K562 (cell line): ENCODE measurements around the gene CNOT10. TPM values are rescaled to one million over a fixed set of nuclear protein-coding genes. Genes with fewer than 3 reads are reported as not detected.

Experiments
- ATAC-seq: fragments of 200-7000 bp; cut with Tn5 transposase; 3 replicates; pipeline ENCODE4 v1.9.1; 2020; ENCODE audit warnings: moderate library complexity
- BruUV-seq: library from RNA; stranded (reverse); fragments of 400-500 nt; replicated peaks from 2 replicates; lab custom pipeline; 2021; lab: Mats Ljungman, UMichigan
- CTCF ChIA-PET: fragments of 300-600 bp; formaldehyde crosslinking; extraction: SDS; loops from one replicate; lab custom pipeline; 2021; ENCODE audit warnings: low intra/inter-chr PET ratio; lab: Yijun Ruan, JAX
- POLR2A ChIA-PET: fragments of 300-600, 350-650 bp; sonication (Branson Sonifier 250); formaldehyde crosslinking; extraction: SDS; loops from one replicate; lab custom pipeline; 2021; ENCODE audit warnings: antibody characterized with exemption, inconsistent platforms; lab: Yijun Ruan, JAX
- DNase-seq, 4 experiments: peaks; one replicate each; pipeline versions ENCODE4 v3.0.0 to v3.0.0-alpha.2; 2011 to 2018; ENCODE audit warnings: low spot score in 3 of 4, mixed read lengths in 3 of 4; ENCODE audit errors: extremely low read depth in 1 of 4
- FAIRE-seq: peaks from 2 replicates; lab custom pipeline; 2011; peaks lifted over from hg19 to GRCh38; lab: Jason Lieb, UNC
- H2AFZ ChIP-seq: 2 replicates; pipeline ENCODE4 v1.6.0; 2011; ENCODE audit warnings: low read depth, low read length, control low read depth, inconsistent platforms
- H3K27ac ChIP-seq: fragments of 200-600 bp; 3 replicates; pipeline ENCODE4 v1.8.0; 2011; ENCODE audit warnings: low read depth, mild to moderate bottlenecking, control low read depth, inconsistent platforms, low read length, moderate library complexity, mixed read lengths; ENCODE audit errors: extremely low read depth
- H3K27me3 ChIP-seq, 2 experiments: fragments of 300-600 bp in 1 of 2; 2 replicates in 1 of 2; 3 replicates in 1 of 2; pipeline versions ENCODE4 v1.6.0 to v1.8.0; 2011; ENCODE audit warnings: inconsistent platforms in 2 of 2, low read length in 2 of 2, mild to moderate bottlenecking in 1 of 2, mixed read lengths in 1 of 2, moderate library complexity in 1 of 2; ENCODE audit not compliant: control insufficient read depth in 2 of 2, insufficient read depth in 2 of 2
- H3K36me3 ChIP-seq: fragments of 300-600 bp; 3 replicates; pipeline ENCODE4 v1.8.0; 2011; ENCODE audit warnings: mild to moderate bottlenecking, low read length, inconsistent platforms; ENCODE audit not compliant: control insufficient read depth, insufficient read depth
- H3K4me1 ChIP-seq, 2 experiments: fragments of 200-600 bp in 1 of 2; replicated peaks in 1 of 2; 2 replicates in 1 of 2; 3 replicates in 1 of 2; pipeline versions ENCODE4 v1.5.1 to v1.8.0; 2011; ENCODE audit warnings: inconsistent platforms in 2 of 2, low read length in 2 of 2, mild to moderate bottlenecking in 1 of 2, mixed read lengths in 1 of 2, moderate library complexity in 1 of 2; ENCODE audit not compliant: control insufficient read depth in 2 of 2, insufficient read depth in 2 of 2
- H3K4me2 ChIP-seq: 2 replicates; pipeline ENCODE4 v1.6.1; 2011; ENCODE audit warnings: low read length, control low read depth, inconsistent platforms, mixed read lengths; ENCODE audit not compliant: insufficient read depth
- H3K4me3 ChIP-seq: fragments of 200-600 bp; sonication (generic), shearing (Covaris generic); 2 replicates; pipeline ENCODE4 v1.5.1; 2016; ENCODE audit warnings: control low read depth, inconsistent platforms
- H3K79me2 ChIP-seq: fragments of 200-600 bp; 3 replicates; pipeline ENCODE4 v1.8.0; 2011; ENCODE audit warnings: low read length, inconsistent platforms; ENCODE audit not compliant: control insufficient read depth, insufficient read depth
- H3K9ac ChIP-seq, 2 experiments: 2 replicates each; pipeline versions ENCODE4 v1.6.0 to v1.6.1; 2011; ENCODE audit warnings: low read depth in 2 of 2, low read length in 2 of 2, control low read depth in 1 of 2, inconsistent platforms in 1 of 2, mild to moderate bottlenecking in 1 of 2, mixed read lengths in 1 of 2; ENCODE audit not compliant: insufficient read depth in 1 of 2
- H3K9me1 ChIP-seq: one replicate; pipeline ENCODE4 v1.6.0; 2011; ENCODE audit warnings: inconsistent platforms, mild to moderate bottlenecking, low read length, moderate library complexity; ENCODE audit not compliant: control insufficient read depth, insufficient read depth
- H3K9me3 ChIP-seq: replicated peaks from 2 replicates; pipeline ENCODE4 v1.5.1; 2011; ENCODE audit warnings: low read depth, low read length, inconsistent platforms; ENCODE audit not compliant: control insufficient read depth, insufficient read depth
- H4K20me1 ChIP-seq: replicated peaks from 2 replicates; pipeline ENCODE4 v1.6.1; 2011; ENCODE audit warnings: low read length, inconsistent platforms, mixed read lengths; ENCODE audit not compliant: control insufficient read depth, insufficient read depth
- C11orf30 ChIP-seq: fragments of 450-650 bp; IDR thresholded peaks from 2 replicates; pipeline ENCODE4 v1.6.1; 2016; ENCODE audit warnings: low read depth, mild to moderate bottlenecking
- CGGBP1 ChIP-seq: fragments of 250-450 bp; sonication (Bioruptor Pico); IDR thresholded peaks from 2 replicates; pipeline ENCODE4 v1.9.0; 2021; ENCODE audit warnings: mild to moderate bottlenecking
- HNRNPUL1 ChIP-seq: fragments of 200-400 bp; formaldehyde crosslinking; IDR thresholded peaks from 2 replicates; pipeline ENCODE4 v1.6.1; 2017; ENCODE audit warnings: low read length
- ILF3 ChIP-seq: fragments of 450-650 bp; IDR thresholded peaks from 2 replicates; pipeline ENCODE4 v1.6.1; 2018; ENCODE audit warnings: antibody characterized with exemption, mild to moderate bottlenecking, moderate library complexity, borderline replicate concordance
- JUN ChIP-seq, 2 experiments: sonication (generic) in 1 of 2; formaldehyde crosslinking in 1 of 2; IDR thresholded peaks; 2 replicates each; pipeline versions ENCODE4 v1.6.1 to v1.8.0; 2012 to 2022; ENCODE audit warnings: borderline replicate concordance in 2 of 2, mild to moderate bottlenecking in 2 of 2, improper control_type of control experiment in 1 of 2, low read depth in 1 of 2, low read length in 1 of 2, missing genetic modification reagents in 1 of 2
- MCM7 ChIP-seq, 2 experiments: fragments of 450-650 bp; IDR thresholded peaks; 2 replicates each; pipeline ENCODE4 v1.6.1; 2016 to 2018
- MIER1 ChIP-seq: fragments of 450-650 bp; IDR thresholded peaks from 2 replicates; pipeline ENCODE4 v1.6.1; 2016; ENCODE audit warnings: antibody characterized with exemption, mild to moderate bottlenecking, low read depth
- SAP30 ChIP-seq: fragments of 200-600 bp; sonication (generic); IDR thresholded peaks from 2 replicates; pipeline ENCODE4 v1.6.1; 2012; ENCODE audit warnings: borderline replicate concordance, low read depth, mild to moderate bottlenecking, moderate library complexity, low read length, control low read depth, inconsistent platforms; ENCODE audit not compliant: insufficient read depth, poor library complexity, severe bottlenecking
- XRCC3 ChIP-seq: fragments of 450-650 bp; IDR thresholded peaks from 2 replicates; pipeline ENCODE4 v1.6.1; 2017; ENCODE audit warnings: mild to moderate bottlenecking, moderate library complexity
- ZC3H11A ChIP-seq: IDR thresholded peaks from 2 replicates; pipeline ENCODE4 v1.6.1; 2012; ENCODE audit warnings: low read depth, low read length, improper control_type of control experiment
- WGBS: fragments of 100-300 bp; shearing (Covaris generic); methylation state at CpG from one replicate; pipeline ENCODE4 v1.1.6; 2016; ENCODE audit warnings: low coverage, mixed read lengths; ENCODE audit not compliant: insufficient coverage; ENCODE audit errors: missing lambda C conversion rate; 5-methylcytosine and 5-hydroxymethylcytosine counted together
- in situ Hi-C: fragments of 300-500 bp; cut with MboI; formaldehyde crosslinking; loops from 4 replicates; pipeline ENCODE4 v1.15.0; 2018; ENCODE audit warnings: inconsistent platforms, mixed read lengths
- intact Hi-C: fragments of 100-400 bp; cut with micrococcal nuclease; formaldehyde crosslinking; loops from 2 replicates; pipeline ENCODE4 v1.14.2; 2022
- polyA plus RNA-seq, 8 experiments: library from polyadenylated mRNA; depleted of rRNA in 4 of 8; stranded (reverse) in 5 of 8; unstranded in 3 of 8; fragments of >200 nt; fragmentation: Nextera tagmentation in 2 of 8; fragmentation: Illumina TruSeq in 1 of 8; extraction: Ambion mirVana in 2 of 8; extraction: Trizol in 1 of 8; gene quantifications; 2 replicates each; pipeline versions ENCODE4 v1.2.1 to v1.2.3, GENCODE V29; 2011 to 2014; ENCODE audit warnings: inconsistent platforms in 1 of 8, missing spikeins in 1 of 8
- total RNA-seq, 7 experiments: library from RNA; depleted of rRNA in 6 of 7; stranded (reverse); fragments of >200 nt in 6 of 7; fragmentation: Illumina TruSeq in 2 of 7; extraction: Trizol in 2 of 7; gene quantifications; 2 replicates each; pipeline versions ENCODE4 v1.2.1 to v1.2.3, GENCODE V29; 2011 to 2021; ENCODE audit warnings: low replicate concordance in 1 of 7
- TF ChIP-seq, protein P1 (sequence below): sonication (generic); formaldehyde crosslinking; IDR thresholded peaks from 2 replicates; pipeline ENCODE4 v1.8.1; 2023; ENCODE audit warnings: mild to moderate bottlenecking, missing genetic modification reagents
- TF ChIP-seq, protein P2 (sequence below): sonication (generic); formaldehyde crosslinking; IDR thresholded peaks from 2 replicates; pipeline ENCODE4 v1.8.0; 2023; ENCODE audit warnings: mild to moderate bottlenecking, missing genetic modification reagents
- TF ChIP-seq, protein P3 (sequence below), 2 experiments: fragments of 250-450 bp in 1 of 2; fragments of 450-650 bp in 1 of 2; sonication (Bioruptor Pico) in 1 of 2; IDR thresholded peaks; 2 replicates each; pipeline versions ENCODE4 v1.6.1 to v1.8.0; 2016 to 2021; ENCODE audit warnings: mild to moderate bottlenecking in 2 of 2, moderate library complexity in 2 of 2, missing compliant biosample characterization in 1 of 2, missing genetic modification characterization in 1 of 2
- TF ChIP-seq, protein P4 (sequence below): sonication (generic); IDR thresholded peaks from 2 replicates; pipeline ENCODE4 v1.6.1; 2016

Gene CNOT10
- total and polyA plus RNA-seq, 9 of the 15 experiments (the other 6 are each of a cell fraction or from before 2014, with no cell fraction given) = 35.7 to 114 (median 81.9) TPM

- CTCF ChIA-PET = interaction anchor here (2.6 kb wide), 1 partner anchor 200 kb away, joined by 18 read pairs; no protein-coding TSS in a partner anchor
- Histone ChIP-seq H3K27ac (no peak overlapping the region), H3K4me1 (no peaks in the 10 kb centered on the region), H4K20me1 (no peaks in the 10 kb centered on the region), H3K36me3 (peaks cover 79% of the 10 kb centered on the region), H3K9me1 (no peaks in the 10 kb centered on the region), H3K9ac (no peak overlapping the region), H3K4me3 (no peak overlapping the region), H2AFZ (no peak overlapping the region), H3K79me2 (no peaks in the 10 kb centered on the region), H3K9me3 (no peaks in the 10 kb centered on the region), H3K4me2 (no peak overlapping the region), H3K27me3 (no peaks in the 10 kb centered on the region)
- FAIRE-seq (no peak), DNase-seq (no peak), ATAC-seq (no peak)
- no TSS peak for BruUV-seq
- POLR2A ChIA-PET = interaction anchor here (1.0 kb wide), 1 partner anchor 25 kb away, joined by 3 read pairs; no protein-coding TSS in a partner anchor
- in situ Hi-C loops = no loop called here
- intact Hi-C loops = loop anchor here (2.0 to 5.0 kb wide), 2 partner anchors 48 to 200 kb away; no protein-coding TSS in a partner anchor
- 97% methylated on average over 3 of the region's 3 CpGs for WGBS
- no peak for TF ChIP-seq C11orf30
- TF ChIP-seq, protein P1, sequence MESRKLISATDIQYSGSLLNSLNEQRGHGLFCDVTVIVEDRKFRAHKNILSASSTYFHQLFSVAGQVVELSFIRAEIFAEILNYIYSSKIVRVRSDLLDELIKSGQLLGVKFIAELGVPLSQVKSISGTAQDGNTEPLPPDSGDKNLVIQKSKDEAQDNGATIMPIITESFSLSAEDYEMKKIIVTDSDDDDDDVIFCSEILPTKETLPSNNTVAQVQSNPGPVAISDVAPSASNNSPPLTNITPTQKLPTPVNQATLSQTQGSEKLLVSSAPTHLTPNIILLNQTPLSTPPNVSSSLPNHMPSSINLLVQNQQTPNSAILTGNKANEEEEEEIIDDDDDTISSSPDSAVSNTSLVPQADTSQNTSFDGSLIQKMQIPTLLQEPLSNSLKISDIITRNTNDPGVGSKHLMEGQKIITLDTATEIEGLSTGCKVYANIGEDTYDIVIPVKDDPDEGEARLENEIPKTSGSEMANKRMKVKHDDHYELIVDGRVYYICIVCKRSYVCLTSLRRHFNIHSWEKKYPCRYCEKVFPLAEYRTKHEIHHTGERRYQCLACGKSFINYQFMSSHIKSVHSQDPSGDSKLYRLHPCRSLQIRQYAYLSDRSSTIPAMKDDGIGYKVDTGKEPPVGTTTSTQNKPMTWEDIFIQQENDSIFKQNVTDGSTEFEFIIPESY (CRISPR knock-in tag) = no peak
- no peak for TF ChIP-seq MIER1
- TF ChIP-seq ILF3 = no peak
- no peak for TF ChIP-seq XRCC3
- TF ChIP-seq ZC3H11A = no peak
- TF ChIP-seq MCM7 (IDR thresholded peaks at IDR 0.05) = no peak
- TF ChIP-seq, protein P2, sequence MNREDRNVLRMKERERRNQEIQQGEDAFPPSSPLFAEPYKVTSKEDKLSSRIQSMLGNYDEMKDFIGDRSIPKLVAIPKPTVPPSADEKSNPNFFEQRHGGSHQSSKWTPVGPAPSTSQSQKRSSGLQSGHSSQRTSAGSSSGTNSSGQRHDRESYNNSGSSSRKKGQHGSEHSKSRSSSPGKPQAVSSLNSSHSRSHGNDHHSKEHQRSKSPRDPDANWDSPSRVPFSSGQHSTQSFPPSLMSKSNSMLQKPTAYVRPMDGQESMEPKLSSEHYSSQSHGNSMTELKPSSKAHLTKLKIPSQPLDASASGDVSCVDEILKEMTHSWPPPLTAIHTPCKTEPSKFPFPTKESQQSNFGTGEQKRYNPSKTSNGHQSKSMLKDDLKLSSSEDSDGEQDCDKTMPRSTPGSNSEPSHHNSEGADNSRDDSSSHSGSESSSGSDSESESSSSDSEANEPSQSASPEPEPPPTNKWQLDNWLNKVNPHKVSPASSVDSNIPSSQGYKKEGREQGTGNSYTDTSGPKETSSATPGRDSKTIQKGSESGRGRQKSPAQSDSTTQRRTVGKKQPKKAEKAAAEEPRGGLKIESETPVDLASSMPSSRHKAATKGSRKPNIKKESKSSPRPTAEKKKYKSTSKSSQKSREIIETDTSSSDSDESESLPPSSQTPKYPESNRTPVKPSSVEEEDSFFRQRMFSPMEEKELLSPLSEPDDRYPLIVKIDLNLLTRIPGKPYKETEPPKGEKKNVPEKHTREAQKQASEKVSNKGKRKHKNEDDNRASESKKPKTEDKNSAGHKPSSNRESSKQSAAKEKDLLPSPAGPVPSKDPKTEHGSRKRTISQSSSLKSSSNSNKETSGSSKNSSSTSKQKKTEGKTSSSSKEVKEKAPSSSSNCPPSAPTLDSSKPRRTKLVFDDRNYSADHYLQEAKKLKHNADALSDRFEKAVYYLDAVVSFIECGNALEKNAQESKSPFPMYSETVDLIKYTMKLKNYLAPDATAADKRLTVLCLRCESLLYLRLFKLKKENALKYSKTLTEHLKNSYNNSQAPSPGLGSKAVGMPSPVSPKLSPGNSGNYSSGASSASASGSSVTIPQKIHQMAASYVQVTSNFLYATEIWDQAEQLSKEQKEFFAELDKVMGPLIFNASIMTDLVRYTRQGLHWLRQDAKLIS (CRISPR knock-in tag) = no peak
- no peak for TF ChIP-seq HNRNPUL1
- TF ChIP-seq JUN (IDR thresholded peaks at IDR 0.05; ENCODE audit: borderline replicate concordance, low read depth, low read length) = no peak
- no peak for TF ChIP-seq JUN (CRISPR knock-in tag; IDR thresholded peaks at IDR 0.05; ENCODE audit: borderline replicate concordance)
- TF ChIP-seq, protein P3, sequence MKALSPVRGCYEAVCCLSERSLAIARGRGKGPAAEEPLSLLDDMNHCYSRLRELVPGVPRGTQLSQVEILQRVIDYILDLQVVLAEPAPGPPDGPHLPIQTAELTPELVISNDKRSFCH (CRISPR knock-in tag; IDR thresholded peaks at IDR 0.05) = no peak
- TF ChIP-seq, protein P3 (tag; IDR thresholded peaks at IDR 0.05) = no peak
- TF ChIP-seq SAP30 = no peak
- TF ChIP-seq CGGBP1 = no peak
- TF ChIP-seq, protein P4, sequence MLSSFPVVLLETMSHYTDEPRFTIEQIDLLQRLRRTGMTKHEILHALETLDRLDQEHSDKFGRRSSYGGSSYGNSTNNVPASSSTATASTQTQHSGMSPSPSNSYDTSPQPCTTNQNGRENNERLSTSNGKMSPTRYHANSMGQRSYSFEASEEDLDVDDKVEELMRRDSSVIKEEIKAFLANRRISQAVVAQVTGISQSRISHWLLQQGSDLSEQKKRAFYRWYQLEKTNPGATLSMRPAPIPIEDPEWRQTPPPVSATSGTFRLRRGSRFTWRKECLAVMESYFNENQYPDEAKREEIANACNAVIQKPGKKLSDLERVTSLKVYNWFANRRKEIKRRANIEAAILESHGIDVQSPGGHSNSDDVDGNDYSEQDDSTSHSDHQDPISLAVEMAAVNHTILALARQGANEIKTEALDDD = no peak
These were observed 49.8 kb downstream of the CNOT10 start for GRCh38 chr3:32734756-32735155.
